H1 (cell line): ENCODE data around the gene RPS28. TPM values are rescaled to one million over a fixed set of nuclear protein-coding genes. Genes with fewer than 3 reads are reported as not detected.
"Not testable (repeated sequence)": the region's sequence is repeated elsewhere in the genome, so short reads cannot be mapped to it uniquely, and the experiment has no call there.

Experiments used
- CTCF ChIA-PET: fragments of 300-600 bp; sonication (Branson Sonifier 250); formaldehyde crosslinking; loops from one replicate; lab custom pipeline; 2021; ENCODE audit not compliant: partially characterized antibody; lab: Charles Lee
- POLR2A ChIA-PET: fragments of 300-600 bp; sonication (Branson Sonifier 250); formaldehyde crosslinking; loops from one replicate; lab custom pipeline; 2021; ENCODE audit warnings: inconsistent platforms; ENCODE audit not compliant: partially characterized antibody; lab: Charles Lee
- DNase-seq, 2 experiments: peaks; one replicate each; pipeline versions ENCODE4 v3.0.0 to v3.0.0-alpha.2; 2010 to 2022; ENCODE audit warnings: low spot score in 2 of 2, low read depth in 1 of 2, mixed read lengths in 1 of 2
- FAIRE-seq: peaks from 2 replicates; lab custom pipeline; 2011; peaks lifted over from hg19 to GRCh38; lab: Jason Lieb, UNC
- H2AFZ ChIP-seq: 2 replicates; pipeline ENCODE4 v1.8.1; 2012; ENCODE audit warnings: low read length, inconsistent platforms
- H2AK5ac ChIP-seq: 2 replicates; pipeline ENCODE4 v1.6.1; 2013; ENCODE audit warnings: low read depth, low read length
- H2BK120ac ChIP-seq: replicated peaks from 2 replicates; pipeline ENCODE3; 2013; ENCODE audit warnings: low read depth, low read length, inconsistent platforms
- H2BK12ac ChIP-seq: 2 replicates; pipeline ENCODE4 v1.6.1; 2013; ENCODE audit warnings: low read depth, low read length
- H2BK15ac ChIP-seq: 2 replicates; pipeline ENCODE4 v1.6.1; 2013; ENCODE audit warnings: low read length
- H2BK20ac ChIP-seq: 2 replicates; pipeline ENCODE4 v1.6.1; 2013; ENCODE audit warnings: low read length
- H2BK5ac ChIP-seq: 2 replicates; pipeline ENCODE4 v1.6.1; 2013; ENCODE audit warnings: low read depth, low read length
- H3K14ac ChIP-seq: 2 replicates; pipeline ENCODE4 v1.6.1; 2013; ENCODE audit warnings: inconsistent platforms; ENCODE audit not compliant: insufficient read length
- H3K18ac ChIP-seq: 2 replicates; pipeline ENCODE4 v1.6.1; 2013; ENCODE audit warnings: low read length; ENCODE audit errors: extremely low read depth
- H3K23ac ChIP-seq: 2 replicates; pipeline ENCODE4 v1.6.1; 2013; ENCODE audit warnings: inconsistent platforms; ENCODE audit not compliant: insufficient read length
- H3K23me2 ChIP-seq: 2 replicates; pipeline ENCODE4 v1.6.1; 2013; ENCODE audit warnings: low read depth, low read length
- H3K27ac ChIP-seq: 2 replicates; pipeline ENCODE4 v1.6.1; 2011; ENCODE audit warnings: low read depth, low read length, inconsistent platforms
- H3K27me3 ChIP-seq, 4 experiments: replicated peaks in 1 of 4; 1 replicate in 1 of 4; 2 replicates in 3 of 4; pipeline versions ENCODE4 v1.6.1 to v1.8.1; 2011 to 2013; ENCODE audit warnings: low read length in 3 of 4, mild to moderate bottlenecking in 3 of 4, inconsistent platforms in 2 of 4, mixed read lengths in 2 of 4, moderate library complexity in 1 of 4; ENCODE audit not compliant: control insufficient read depth in 3 of 4, insufficient read depth in 3 of 4; ENCODE audit errors: extremely low read depth in 1 of 4
- H3K36me3 ChIP-seq, 4 experiments: 2 replicates each; pipeline versions ENCODE4 v1.6.1 to v1.8.1; 2011 to 2013; ENCODE audit warnings: mild to moderate bottlenecking in 4 of 4, low read length in 3 of 4, moderate library complexity in 2 of 4, control low read depth in 1 of 4, inconsistent platforms in 1 of 4; ENCODE audit not compliant: insufficient read depth in 4 of 4, control insufficient read depth in 2 of 4
- H3K4ac ChIP-seq: replicated peaks from 2 replicates; pipeline ENCODE3; 2013; ENCODE audit warnings: low read length, low read depth, mixed read lengths, inconsistent platforms; ENCODE audit not compliant: insufficient read length
- H3K4me1 ChIP-seq, 4 experiments: replicated peaks in 1 of 4; 1 replicate in 1 of 4; 2 replicates in 3 of 4; pipeline versions ENCODE4 v1.6.1 to v1.8.1; 2011 to 2013; ENCODE audit warnings: low read length in 3 of 4, inconsistent platforms in 2 of 4, mixed read lengths in 1 of 4; ENCODE audit not compliant: insufficient read depth in 4 of 4, control insufficient read depth in 3 of 4
- H3K4me2 ChIP-seq, 2 experiments: 2 replicates each; pipeline versions ENCODE4 v1.6.1 to v1.8.1; 2011 to 2013; ENCODE audit warnings: low read depth in 2 of 2, low read length in 2 of 2, control low read depth in 1 of 2, inconsistent platforms in 1 of 2, mild to moderate bottlenecking in 1 of 2; ENCODE audit not compliant: insufficient read depth in 1 of 2
- H3K4me3 ChIP-seq, 4 experiments: fragments of 200-600, 300-600 bp in 1 of 4; sonication (generic), shearing (Covaris generic), sonication (Bioruptor Twin) in 1 of 4; 2 replicates each; pipeline versions ENCODE4 v1.5.1 to v1.8.1; 2011 to 2016; ENCODE audit warnings: low read length in 4 of 4, low read depth in 3 of 4, control low read depth in 2 of 4, inconsistent platforms in 2 of 4, mild to moderate bottlenecking in 2 of 4, mixed read lengths in 1 of 4, moderate library complexity in 1 of 4; ENCODE audit not compliant: insufficient read depth in 2 of 4; ENCODE audit errors: extremely low read depth in 1 of 4
- H3K56ac ChIP-seq: replicated peaks from 2 replicates; pipeline ENCODE3; 2013; ENCODE audit warnings: low read depth, mild to moderate bottlenecking, mixed read lengths, low read length, inconsistent platforms; ENCODE audit not compliant: insufficient read length
- H3K79me1 ChIP-seq: 2 replicates; pipeline ENCODE4 v1.6.1; 2013; ENCODE audit warnings: low read depth, low read length, control low read depth
- H3K79me2 ChIP-seq, 2 experiments: 2 replicates each; pipeline versions ENCODE4 v1.6.1 to v1.8.1; 2012 to 2013; ENCODE audit warnings: low read length in 2 of 2, mild to moderate bottlenecking in 2 of 2, inconsistent platforms in 1 of 2; ENCODE audit not compliant: insufficient read depth in 2 of 2, control insufficient read depth in 1 of 2
- H3K9ac ChIP-seq, 4 experiments: replicated peaks in 1 of 4; 1 replicate in 1 of 4; 2 replicates in 3 of 4; pipeline versions ENCODE4 v1.6.1 to v1.8.1; 2011 to 2013; ENCODE audit warnings: low read depth in 3 of 4, low read length in 3 of 4, control low read depth in 2 of 4, mild to moderate bottlenecking in 2 of 4, moderate library complexity in 2 of 4, inconsistent platforms in 1 of 4; ENCODE audit errors: extremely low read depth in 1 of 4
- H3K9me3 ChIP-seq, 2 experiments: 2 replicates each; pipeline versions ENCODE4 v1.6.1 to v1.8.1; 2012 to 2013; ENCODE audit warnings: mild to moderate bottlenecking in 2 of 2, moderate library complexity in 2 of 2, control low read depth in 1 of 2, inconsistent platforms in 1 of 2, low read depth in 1 of 2, low read length in 1 of 2, mixed read lengths in 1 of 2; ENCODE audit not compliant: insufficient read depth in 2 of 2
- H4K20me1 ChIP-seq, 2 experiments: replicated peaks in 1 of 2; 2 replicates each; pipeline versions ENCODE3 to v1.8.1; 2011 to 2013; ENCODE audit warnings: inconsistent platforms in 2 of 2, low read length in 2 of 2, mild to moderate bottlenecking in 1 of 2; ENCODE audit not compliant: insufficient read depth in 2 of 2, control insufficient read depth in 1 of 2
- H4K5ac ChIP-seq: 2 replicates; pipeline ENCODE4 v1.6.1; 2013; ENCODE audit warnings: low read length, low read depth, mixed read lengths, inconsistent platforms; ENCODE audit not compliant: insufficient read length
- H4K8ac ChIP-seq: 2 replicates; pipeline ENCODE4 v1.8.0; 2013; ENCODE audit warnings: mild to moderate bottlenecking, moderate library complexity, low read length, inconsistent platforms; ENCODE audit not compliant: insufficient read depth; ENCODE audit errors: extremely low read depth
- H4K91ac ChIP-seq: replicated peaks from 2 replicates; pipeline ENCODE3; 2013; ENCODE audit warnings: low read length, mixed read lengths, inconsistent platforms; ENCODE audit not compliant: insufficient read length
- WGBS, 2 experiments: shearing (Covaris generic) in 1 of 2; methylation state at CpG; one replicate each; pipeline versions ENCODE4 v1.1.6 to v1.1.7; 2013 to 2015; ENCODE audit warnings: low lambda C conversion rate in 2 of 2, mixed read lengths in 2 of 2, inconsistent platforms in 1 of 2, low coverage in 1 of 2, missing lambda C conversion rate in 1 of 2; ENCODE audit not compliant: insufficient replicate concordance in 2 of 2, insufficient coverage in 1 of 2, insufficient read length in 1 of 2; ENCODE audit errors: extremely low coverage in 1 of 2, missing lambda C conversion rate in 1 of 2; 5-methylcytosine and 5-hydroxymethylcytosine counted together
- polyA plus RNA-seq, 7 experiments: library from polyadenylated mRNA; depleted of rRNA in 3 of 7; stranded (reverse) in 5 of 7; unstranded in 2 of 7; fragments of >200 nt in 5 of 7; fragments of 200-250 nt in 2 of 7; gene quantifications; 1 replicate in 5 of 7; 2 replicates in 1 of 7; 4 replicates in 1 of 7; pipeline versions ENCODE4 v1.2.1 to v1.2.3, GENCODE V29; 2011 to 2013; ENCODE audit warnings: missing spikeins in 2 of 7, mixed read lengths in 2 of 7
- total RNA-seq: library from RNA; stranded (reverse); fragmentation: NEBNext Ultra II Directional; extraction: Animal tissue kit (Norgen Biotek cat#: 25700); gene quantifications from 2 replicates; pipeline ENCODE4 v1.2.1, GENCODE V29; 2021

RPS28 gene
- total and polyA plus RNA-seq, 2 of the 8 experiments (the other 6 are each of a cell fraction or from before 2014, with no cell fraction given): 1,241 to 1,699 TPM

DNA sequence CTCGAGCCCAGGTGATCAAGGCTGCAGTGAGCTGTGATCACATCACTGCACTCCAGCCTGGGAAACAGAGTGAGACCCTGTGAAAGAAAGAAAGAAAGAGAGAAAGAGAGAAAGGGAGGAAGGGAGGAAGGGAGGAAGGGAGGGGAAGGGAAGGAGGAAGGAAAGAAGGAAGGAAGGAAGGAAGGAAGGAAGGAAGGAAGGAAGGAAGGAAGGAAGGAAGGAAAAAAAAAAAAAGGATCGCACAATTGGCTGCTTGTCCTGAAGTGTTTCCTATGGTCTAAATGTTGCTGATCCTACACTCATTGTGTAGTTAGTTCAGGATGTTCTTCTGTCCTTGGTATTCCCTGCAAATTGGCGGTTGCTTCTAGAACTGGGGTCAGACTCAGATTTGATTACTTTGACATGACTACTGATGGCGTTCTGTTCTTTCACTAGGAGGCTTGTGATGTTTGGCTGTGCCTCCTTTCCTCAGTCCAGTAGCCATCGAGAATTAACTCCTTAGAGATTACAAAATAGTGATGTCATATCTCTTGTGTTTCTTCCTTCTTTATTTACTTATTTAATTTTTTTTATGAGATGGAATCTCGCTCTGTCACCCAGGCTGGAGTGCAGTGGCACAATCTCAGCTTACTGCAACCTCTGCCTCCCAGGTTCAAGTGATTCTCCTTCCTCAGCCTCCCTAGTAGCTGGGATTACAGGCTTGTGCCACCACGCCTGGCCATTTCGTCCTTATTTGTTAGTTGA lies 28.5 kb downstream of the RPS28 start:
- not testable (repeated sequence) for H3K4ac ChIP-seq, H3K9me3 ChIP-seq, H2AK5ac ChIP-seq, FAIRE-seq, H2BK20ac ChIP-seq, H3K23ac ChIP-seq, H2AFZ ChIP-seq, H2BK15ac ChIP-seq, DNase-seq, H2BK12ac ChIP-seq, H3K4me3 ChIP-seq, H3K9ac ChIP-seq, H4K8ac ChIP-seq, H3K4me2 ChIP-seq, H3K79me2 ChIP-seq, H3K79me1 ChIP-seq, H3K23me2 ChIP-seq, H3K56ac ChIP-seq, H3K18ac ChIP-seq, H4K91ac ChIP-seq, H4K20me1 ChIP-seq, H3K27ac ChIP-seq, H2BK120ac ChIP-seq, H3K36me3 ChIP-seq, H3K27me3 ChIP-seq, H4K5ac ChIP-seq, H2BK5ac ChIP-seq, H3K4me1 ChIP-seq, H3K14ac ChIP-seq
- WGBS, 2 experiments: 81% methylated on average over 7 of the region's 8 CpGs; no CpG with 5 or more reads in 1 of the 2 experiments
- ChIA-PET CTCF (interaction anchor here (0.6 to 1.0 kb wide), 4 partner anchors 9 to 144 kb away, joined by 3 to 4 read pairs (median 3); no protein-coding TSS in a partner anchor), POLR2A (interaction anchor here (0.6 to 1.8 kb wide), 4 partner anchors 14 to 235 kb away, joined by 3 to 5 read pairs (median 4); no protein-coding TSS in a partner anchor)
